Endothelial cell of umbilical vein (primary cell): Measurements from ENCODE around the gene SLCO3A1. TPM values are rescaled to one million over a fixed set of nuclear protein-coding genes. Genes with fewer than 3 reads are reported as not detected.

Experiments
- BruUV-seq: library from RNA; stranded (reverse); fragments of 400-500 nt; replicated peaks from 2 replicates; lab custom pipeline; 2021; lab: Mats Ljungman, UMichigan
- CTCF ChIA-PET: fragments of 300-600, 350-600 bp; sonication (Branson Sonifier 250); formaldehyde crosslinking; loops from one replicate; lab custom pipeline; 2021; ENCODE audit warnings: antibody characterized with exemption, inconsistent platforms; lab: Charles Lee
- POLR2A ChIA-PET: fragments of 300-600, 350-600 bp; sonication (Branson Sonifier 250); formaldehyde crosslinking; loops from one replicate; lab custom pipeline; 2021; ENCODE audit warnings: antibody characterized with exemption, inconsistent platforms; lab: Charles Lee
- DNase-seq: peaks from one replicate; pipeline ENCODE4 v3.0.0-alpha.2; 2011; ENCODE audit warnings: low read depth, low spot score
- FAIRE-seq: peaks from 2 replicates; lab custom pipeline; 2011; peaks lifted over from hg19 to GRCh38; lab: Jason Lieb, UNC
- H2AFZ ChIP-seq: 2 replicates; pipeline ENCODE4 v1.6.0; 2012; ENCODE audit warnings: low read depth, low read length, control low read depth, inconsistent platforms
- H3K27ac ChIP-seq: 2 replicates; pipeline ENCODE4 v1.5.1; 2011; ENCODE audit warnings: low read depth, mild to moderate bottlenecking, control low read depth, low read length, moderate library complexity; ENCODE audit not compliant: insufficient read depth
- H3K27me3 ChIP-seq, 2 experiments: 2 replicates each; pipeline versions ENCODE4 v1.6.0 to v1.6.1; 2011; ENCODE audit warnings: low read length in 2 of 2, mixed read lengths in 1 of 2; ENCODE audit not compliant: control insufficient read depth in 2 of 2, insufficient read depth in 2 of 2
- H3K36me3 ChIP-seq, 2 experiments: 2 replicates in 1 of 2; 3 replicates in 1 of 2; pipeline ENCODE4 v1.5.1; 2011; ENCODE audit warnings: low read length in 2 of 2, mild to moderate bottlenecking in 1 of 2, moderate library complexity in 1 of 2; ENCODE audit not compliant: control insufficient read depth in 2 of 2, insufficient read depth in 2 of 2; ENCODE audit errors: extremely low read depth in 1 of 2
- H3K4me1 ChIP-seq: 3 replicates; pipeline ENCODE4 v1.5.1; 2011; ENCODE audit warnings: mild to moderate bottlenecking, low read length; ENCODE audit not compliant: control insufficient read depth, insufficient read depth; ENCODE audit errors: extremely low read depth
- H3K4me2 ChIP-seq: 2 replicates; pipeline ENCODE4 v1.6.1; 2011; ENCODE audit warnings: low read length, control low read depth, mixed read lengths; ENCODE audit not compliant: insufficient read depth
- H3K4me3 ChIP-seq, 3 experiments: fragments of 200-600 bp in 1 of 3; sonication (generic), shearing (Covaris generic) in 1 of 3; replicated peaks in 1 of 3; 2 replicates each; pipeline ENCODE4 v1.5.1; 2011 to 2016; ENCODE audit warnings: control low read depth in 3 of 3, low read length in 3 of 3, mild to moderate bottlenecking in 2 of 3, inconsistent platforms in 1 of 3, low read depth in 1 of 3, moderate library complexity in 1 of 3; ENCODE audit not compliant: insufficient read depth in 1 of 3
- H3K79me2 ChIP-seq: 2 replicates; pipeline ENCODE4 v1.6.0; 2012; ENCODE audit warnings: low read length, inconsistent platforms; ENCODE audit not compliant: control insufficient read depth, insufficient read depth
- H3K9ac ChIP-seq: replicated peaks from 2 replicates; pipeline ENCODE3; 2011; ENCODE audit warnings: low read length, control low read depth; ENCODE audit not compliant: insufficient read depth; ENCODE audit errors: extremely low read depth
- H3K9me1 ChIP-seq: replicated peaks from 3 replicates; pipeline ENCODE4 v1.6.0; 2011; ENCODE audit warnings: mild to moderate bottlenecking, low read length; ENCODE audit not compliant: control insufficient read depth, insufficient read depth; ENCODE audit errors: extremely low read depth
- H3K9me3 ChIP-seq: replicated peaks from 2 replicates; pipeline ENCODE4 v1.5.1; 2012; ENCODE audit warnings: low read length, inconsistent platforms; ENCODE audit not compliant: control insufficient read depth, insufficient read depth
- H4K20me1 ChIP-seq: replicated peaks from 2 replicates; pipeline ENCODE3; 2011; ENCODE audit warnings: mild to moderate bottlenecking, low read length; ENCODE audit not compliant: control insufficient read depth, insufficient read depth; ENCODE audit errors: extremely low read depth
- EZH2 ChIP-seq: IDR thresholded peaks from 2 replicates; pipeline ENCODE4 v1.6.1; 2012; ENCODE audit warnings: borderline replicate concordance, low read depth, mild to moderate bottlenecking, moderate library complexity, low read length, inconsistent platforms; ENCODE audit not compliant: severe bottlenecking
- FOS ChIP-seq: IDR thresholded peaks from 2 replicates; pipeline ENCODE4 v1.6.1; 2011; ENCODE audit warnings: mild to moderate bottlenecking, low read length, moderate library complexity, borderline replicate concordance; ENCODE audit not compliant: insufficient read depth
- GATA2 ChIP-seq: IDR thresholded peaks from 2 replicates; pipeline ENCODE4 v1.7.0; 2011; ENCODE audit warnings: low read depth, mild to moderate bottlenecking, moderate library complexity, mixed read lengths, low read length; ENCODE audit not compliant: insufficient read length, insufficient read depth
- JUN ChIP-seq: IDR thresholded peaks from 2 replicates; pipeline ENCODE4 v1.6.1; 2011; ENCODE audit warnings: borderline replicate concordance, low read depth; ENCODE audit not compliant: insufficient read length, insufficient read depth
- MYC ChIP-seq: IDR thresholded peaks from one replicate; pipeline ENCODE4 v1.6.1; 2011; ENCODE audit warnings: mild to moderate bottlenecking, low read depth, low read length
- POLR2A ChIP-seq: IDR thresholded peaks from 2 replicates; pipeline ENCODE4 v1.6.1; 2012; ENCODE audit warnings: low read depth, mild to moderate bottlenecking, control low read depth, low read length
- POLR2AphosphoS5 ChIP-seq: IDR thresholded peaks from 2 replicates; pipeline ENCODE4 v1.6.1; 2012; ENCODE audit warnings: low read depth, mild to moderate bottlenecking, control low read depth, low read length, moderate library complexity; ENCODE audit not compliant: insufficient read depth
- dilution Hi-C: fragments of 300-500 bp; cut with MboI; formaldehyde crosslinking; loops from one replicate; pipeline ENCODE4 v1.15.0; 2019; ENCODE audit warnings: low sequenced_read_pairs; ENCODE audit not compliant: extremely low pct_ligation_motif_present
- intact Hi-C: fragments of 100-400 bp; cut with micrococcal nuclease; formaldehyde crosslinking; loops from one replicate; pipeline ENCODE4 v1.10.0; 2022
- polyA plus RNA-seq, 4 experiments: library from polyadenylated mRNA; depleted of rRNA in 3 of 4; stranded (reverse) in 3 of 4; unstranded in 1 of 4; fragments of >200 nt; gene quantifications; 2 replicates each; pipeline versions ENCODE4 v1.2.1 to v1.2.3, GENCODE V29; 2011 to 2012; ENCODE audit warnings: missing spikeins in 1 of 4
- total RNA-seq: library from RNA; stranded (reverse); gene quantifications from 2 replicates; pipeline ENCODE4 v1.2.3, GENCODE V29; 2021
- TF ChIP-seq, protein P1 (sequence below), 2 donors: IDR thresholded peaks; 1 replicate in 1 of 2; 2 replicates in 1 of 2; pipeline ENCODE4 v1.5.1; 2011; ENCODE audit warnings: low read length in 2 of 2, mild to moderate bottlenecking in 2 of 2, moderate library complexity in 2 of 2, control low read depth in 1 of 2, inconsistent platforms in 1 of 2, low read depth in 1 of 2; ENCODE audit not compliant: insufficient read depth in 1 of 2; ENCODE audit errors: extremely low read depth in 1 of 2
- TF ChIP-seq, protein P2 (sequence below): IDR thresholded peaks from 2 replicates; pipeline ENCODE4 v1.6.1; 2011; ENCODE audit not compliant: insufficient read depth, insufficient read length

The SLCO3A1 gene
- total and polyA plus RNA-seq, 2 donors (not counting 3 experiments of a cell fraction or from before 2014, with no cell fraction given) = 0.88 to 0.92 TPM

DNA sequence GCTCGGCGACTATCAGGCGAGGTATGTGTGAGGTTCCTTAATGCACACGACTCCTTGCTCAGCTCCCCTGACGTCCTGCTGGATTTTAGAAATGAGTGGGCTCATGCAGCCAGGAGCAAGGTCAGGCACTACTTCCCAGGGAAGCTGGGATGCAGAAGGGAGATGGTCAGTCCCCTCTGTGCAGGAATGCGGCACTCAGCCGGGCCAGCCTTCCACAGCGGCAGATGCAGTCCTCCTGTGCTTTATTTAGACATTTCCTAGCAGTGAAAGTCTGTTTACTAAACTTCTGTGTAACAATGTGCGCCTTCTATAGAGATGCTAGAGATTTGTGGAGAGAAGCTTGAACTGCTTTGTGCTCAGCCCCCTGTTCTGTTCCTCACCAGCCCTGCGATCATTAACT is 252.1 kb downstream of the SLCO3A1 start:
- FAIRE-seq (no peak), DNase-seq (no peak)
- no peak overlapping the region for H3K9ac ChIP-seq
- ChIA-PET CTCF (interaction anchor here (1.3 kb wide), 1 partner anchor 17 kb away, joined by 3 read pairs; no protein-coding TSS in a partner anchor), POLR2A (no interaction called here)
- H3K4me2 ChIP-seq = no peak overlapping the region
- no TSS peak for BruUV-seq
- H3K27me3 ChIP-seq = no peaks in the 10 kb centered on the region
- H3K79me2 ChIP-seq = no peaks in the 10 kb centered on the region
- intact Hi-C loops = no loop called here
- H3K27ac ChIP-seq = no peak overlapping the region
- no peaks in the 10 kb centered on the region for H3K4me1 ChIP-seq
- H3K4me3 ChIP-seq = no peak overlapping the region
- no peak overlapping the region for H2AFZ ChIP-seq
- dilution Hi-C loops = no loop called here
- no peaks in the 10 kb centered on the region for H4K20me1 ChIP-seq
- no peaks in the 10 kb centered on the region for H3K36me3 ChIP-seq
- TF ChIP-seq JUN = no peak
- TF ChIP-seq MYC = no peak
- TF ChIP-seq POLR2AphosphoS5 = no peak
- no peak for TF ChIP-seq EZH2
- TF ChIP-seq, protein P1, sequence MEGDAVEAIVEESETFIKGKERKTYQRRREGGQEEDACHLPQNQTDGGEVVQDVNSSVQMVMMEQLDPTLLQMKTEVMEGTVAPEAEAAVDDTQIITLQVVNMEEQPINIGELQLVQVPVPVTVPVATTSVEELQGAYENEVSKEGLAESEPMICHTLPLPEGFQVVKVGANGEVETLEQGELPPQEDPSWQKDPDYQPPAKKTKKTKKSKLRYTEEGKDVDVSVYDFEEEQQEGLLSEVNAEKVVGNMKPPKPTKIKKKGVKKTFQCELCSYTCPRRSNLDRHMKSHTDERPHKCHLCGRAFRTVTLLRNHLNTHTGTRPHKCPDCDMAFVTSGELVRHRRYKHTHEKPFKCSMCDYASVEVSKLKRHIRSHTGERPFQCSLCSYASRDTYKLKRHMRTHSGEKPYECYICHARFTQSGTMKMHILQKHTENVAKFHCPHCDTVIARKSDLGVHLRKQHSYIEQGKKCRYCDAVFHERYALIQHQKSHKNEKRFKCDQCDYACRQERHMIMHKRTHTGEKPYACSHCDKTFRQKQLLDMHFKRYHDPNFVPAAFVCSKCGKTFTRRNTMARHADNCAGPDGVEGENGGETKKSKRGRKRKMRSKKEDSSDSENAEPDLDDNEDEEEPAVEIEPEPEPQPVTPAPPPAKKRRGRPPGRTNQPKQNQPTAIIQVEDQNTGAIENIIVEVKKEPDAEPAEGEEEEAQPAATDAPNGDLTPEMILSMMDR (IDR thresholded peaks at IDR 0.05; ENCODE audit: extremely low read depth in 1 of 2, insufficient read depth in 1 of 2, low read depth in 1 of 2, low read length in 2 of 2) = no peak
- no peak for TF ChIP-seq GATA2
- TF ChIP-seq, protein P2, sequence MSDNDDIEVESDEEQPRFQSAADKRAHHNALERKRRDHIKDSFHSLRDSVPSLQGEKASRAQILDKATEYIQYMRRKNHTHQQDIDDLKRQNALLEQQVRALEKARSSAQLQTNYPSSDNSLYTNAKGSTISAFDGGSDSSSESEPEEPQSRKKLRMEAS = no peak
- TF ChIP-seq FOS = no peak
- TF ChIP-seq POLR2A = no peak
- no peaks in the 10 kb centered on the region for H3K9me3 ChIP-seq
- H3K9me1 ChIP-seq = no peaks in the 10 kb centered on the region
